Activated T-cell treated with anti-CD3 and anti-CD28 coated beads for 24 hours (primary cell): ENCODE measurements around the gene SLC22A17.
A peak's percentile ranks its signal among the peaks of the same experiment; 100 is the strongest.
"Not testable (repeated sequence)": the region's sequence is repeated elsewhere in the genome, so short reads cannot be mapped to it uniquely, and the experiment has no call there.

Experiments used
- DNase-seq: peaks from one replicate; pipeline ENCODE4 v3.0.0-alpha.2; 2020; ENCODE audit warnings: low read depth

Gene SLC22A17

GRCh38 chr14:23339506-23340268 is 13.0 kb downstream of the SLC22A17 start:
- no peak for DNase-seq

GRCh38 chr14:23335623-23336022 is 17.1 kb downstream of the SLC22A17 start:
- DNase-seq: no peak

DNA sequence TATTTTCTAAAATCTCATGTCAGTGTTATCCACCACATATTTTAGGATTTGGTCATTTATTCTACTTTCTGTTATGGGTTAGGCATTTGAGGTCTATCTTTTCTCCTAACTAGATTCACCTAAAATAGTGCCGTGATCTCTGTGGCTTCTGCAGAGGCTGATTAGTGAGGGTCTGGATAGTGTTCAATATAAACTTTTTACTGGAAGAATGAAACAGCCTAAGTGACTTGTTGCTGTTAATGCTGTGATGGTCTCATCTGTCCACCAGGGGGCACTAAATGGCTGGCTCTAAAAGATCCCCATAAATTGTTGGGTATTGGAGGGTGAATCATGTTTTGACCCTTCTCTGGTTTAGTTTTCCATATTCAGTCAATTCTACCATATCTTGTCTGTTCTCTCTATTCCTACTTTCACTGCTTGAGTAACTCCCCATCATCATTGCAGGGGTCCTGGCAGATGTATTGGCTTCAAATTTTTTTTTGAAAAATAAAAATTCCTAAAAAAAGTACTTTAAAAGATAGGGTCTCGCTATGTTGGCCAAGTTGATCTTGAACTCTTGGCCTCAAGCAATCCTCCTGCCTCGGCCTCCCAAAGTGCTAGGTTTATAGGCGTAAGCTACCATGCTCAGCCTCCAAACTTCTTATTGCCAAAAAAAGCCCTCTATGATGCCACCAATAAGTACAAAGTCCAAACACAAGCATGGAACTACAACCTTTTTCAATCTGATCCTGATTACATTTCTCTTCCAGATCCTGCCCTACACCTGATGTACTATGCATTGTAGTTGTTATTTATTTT is 24.5 kb downstream of the SLC22A17 start:
- peak; percentile 67 for DNase-seq

- no peak for DNase-seq
Measured at GRCh38 chr14:23326491-23327332, 26.0 kb downstream of the SLC22A17 start.

DNA sequence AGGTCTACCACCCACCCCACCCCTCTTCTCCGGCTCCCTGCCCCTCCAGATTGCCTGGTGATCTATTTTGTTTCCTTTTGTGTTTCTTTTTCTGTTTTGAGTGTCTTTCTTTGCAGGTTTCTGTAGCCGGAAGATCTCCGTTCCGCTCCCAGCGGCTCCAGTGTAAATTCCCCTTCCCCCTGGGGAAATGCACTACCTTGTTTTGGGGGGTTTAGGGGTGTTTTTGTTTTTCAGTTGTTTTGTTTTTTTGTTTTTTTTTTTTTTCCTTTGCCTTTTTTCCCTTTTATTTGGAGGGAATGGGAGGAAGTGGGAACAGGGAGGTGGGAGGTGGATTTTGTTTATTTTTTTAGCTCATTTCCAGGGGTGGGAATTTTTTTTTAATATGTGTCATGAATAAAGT is 26.9 kb downstream of the SLC22A17 start:
- not testable (repeated sequence) for DNase-seq

- no peak for DNase-seq
Measured at GRCh38 chr14:23324993-23325392, 27.7 kb downstream of the SLC22A17 start.

DNA sequence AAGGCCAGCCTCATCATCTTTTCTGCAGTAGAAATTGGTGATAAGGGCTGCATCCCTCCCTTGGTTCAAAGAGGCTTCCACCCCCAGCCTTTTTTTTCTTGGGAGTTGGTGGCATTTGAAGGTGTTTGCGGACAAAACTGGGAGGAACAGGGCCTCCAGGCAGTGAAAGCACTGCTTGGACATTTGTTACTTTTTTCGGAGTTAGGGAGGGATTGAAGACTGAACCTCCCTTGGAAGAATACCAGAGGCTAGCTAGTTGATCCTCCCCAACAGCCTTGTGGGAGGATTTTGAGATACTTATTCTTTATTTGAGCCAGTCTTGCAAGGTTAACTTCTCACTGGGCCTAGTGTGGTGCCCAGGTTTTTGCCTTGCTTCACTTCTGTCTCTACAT is 28.2 kb downstream of the SLC22A17 start:
- no peak for DNase-seq

DNA sequence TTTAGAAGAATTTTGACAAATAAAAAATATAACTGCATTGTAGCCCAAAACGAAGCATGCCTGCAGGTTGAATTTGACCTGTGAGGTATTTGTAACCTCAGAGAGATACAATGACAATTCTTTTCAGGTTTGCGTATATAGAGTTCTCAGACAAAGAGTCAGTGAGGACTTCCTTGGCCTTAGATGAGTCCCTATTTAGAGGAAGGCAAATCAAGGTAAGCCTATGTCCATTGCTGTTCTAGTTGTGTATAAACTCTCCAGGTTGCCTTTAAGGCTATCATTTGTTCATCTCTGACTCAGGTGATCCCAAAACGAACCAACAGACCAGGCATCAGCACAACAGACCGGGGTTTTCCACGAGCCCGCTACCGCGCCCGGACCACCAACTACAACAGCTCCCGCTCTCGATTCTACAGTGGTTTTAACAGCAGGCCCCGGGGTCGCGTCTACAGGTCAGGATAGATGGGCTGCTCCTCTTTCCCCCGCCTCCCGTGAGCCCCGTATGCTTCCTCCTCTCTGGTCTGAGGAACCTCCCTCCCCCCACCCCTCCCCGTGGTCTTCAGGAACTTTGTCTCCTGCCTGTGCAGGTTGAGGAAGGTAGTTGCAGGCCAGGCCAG is 28.7 kb downstream of the SLC22A17 start:
- DNase-seq: no peak

GRCh38 chr14:23322568-23323517 is 29.8 kb downstream of the SLC22A17 start:
- no peak for DNase-seq

DNA sequence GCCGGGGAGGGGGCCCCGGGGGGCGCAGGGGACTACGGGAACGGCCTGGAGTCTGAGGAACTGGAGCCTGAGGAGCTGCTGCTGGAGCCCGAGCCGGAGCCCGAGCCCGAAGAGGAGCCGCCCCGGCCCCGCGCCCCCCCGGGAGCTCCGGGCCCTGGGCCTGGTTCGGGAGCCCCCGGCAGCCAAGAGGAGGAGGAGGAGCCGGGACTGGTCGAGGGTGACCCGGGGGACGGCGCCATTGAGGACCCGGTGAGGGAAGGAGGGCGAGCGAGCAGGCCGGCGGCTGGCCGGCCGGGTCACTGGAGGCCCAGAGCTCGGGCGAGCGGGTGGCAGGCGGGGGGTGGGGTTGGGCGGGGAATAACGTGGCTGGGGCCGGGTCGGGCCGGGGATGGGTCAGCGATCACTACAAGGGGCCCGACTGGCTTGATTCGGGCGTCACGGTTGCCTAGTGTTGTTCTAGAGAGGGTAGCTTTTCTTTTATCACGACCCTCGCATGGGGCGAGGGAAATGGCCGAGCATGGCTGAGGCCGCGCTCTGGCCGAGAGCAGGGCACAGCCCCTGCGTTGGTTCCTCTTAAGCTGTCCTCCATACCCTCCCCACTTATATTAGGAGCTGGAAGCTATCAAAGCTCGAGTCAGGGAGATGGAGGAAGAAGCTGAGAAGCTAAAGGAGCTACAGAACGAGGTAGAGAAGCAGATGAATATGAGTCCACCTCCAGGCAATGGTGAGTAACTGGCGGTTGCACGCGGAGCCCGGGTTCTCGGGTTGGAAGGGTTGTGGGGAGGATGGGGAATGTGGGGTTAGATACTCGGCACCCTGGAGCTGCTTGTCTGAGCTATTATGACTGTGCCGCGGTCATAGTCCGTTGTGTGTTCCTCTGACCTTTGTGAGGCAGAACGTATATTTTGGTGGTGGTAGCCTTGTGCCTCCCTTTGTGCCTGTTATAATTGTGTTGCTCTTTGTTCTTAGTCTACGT is 30.8 kb downstream of the SLC22A17 start:
- DNase-seq: peak; percentile 45

DNA sequence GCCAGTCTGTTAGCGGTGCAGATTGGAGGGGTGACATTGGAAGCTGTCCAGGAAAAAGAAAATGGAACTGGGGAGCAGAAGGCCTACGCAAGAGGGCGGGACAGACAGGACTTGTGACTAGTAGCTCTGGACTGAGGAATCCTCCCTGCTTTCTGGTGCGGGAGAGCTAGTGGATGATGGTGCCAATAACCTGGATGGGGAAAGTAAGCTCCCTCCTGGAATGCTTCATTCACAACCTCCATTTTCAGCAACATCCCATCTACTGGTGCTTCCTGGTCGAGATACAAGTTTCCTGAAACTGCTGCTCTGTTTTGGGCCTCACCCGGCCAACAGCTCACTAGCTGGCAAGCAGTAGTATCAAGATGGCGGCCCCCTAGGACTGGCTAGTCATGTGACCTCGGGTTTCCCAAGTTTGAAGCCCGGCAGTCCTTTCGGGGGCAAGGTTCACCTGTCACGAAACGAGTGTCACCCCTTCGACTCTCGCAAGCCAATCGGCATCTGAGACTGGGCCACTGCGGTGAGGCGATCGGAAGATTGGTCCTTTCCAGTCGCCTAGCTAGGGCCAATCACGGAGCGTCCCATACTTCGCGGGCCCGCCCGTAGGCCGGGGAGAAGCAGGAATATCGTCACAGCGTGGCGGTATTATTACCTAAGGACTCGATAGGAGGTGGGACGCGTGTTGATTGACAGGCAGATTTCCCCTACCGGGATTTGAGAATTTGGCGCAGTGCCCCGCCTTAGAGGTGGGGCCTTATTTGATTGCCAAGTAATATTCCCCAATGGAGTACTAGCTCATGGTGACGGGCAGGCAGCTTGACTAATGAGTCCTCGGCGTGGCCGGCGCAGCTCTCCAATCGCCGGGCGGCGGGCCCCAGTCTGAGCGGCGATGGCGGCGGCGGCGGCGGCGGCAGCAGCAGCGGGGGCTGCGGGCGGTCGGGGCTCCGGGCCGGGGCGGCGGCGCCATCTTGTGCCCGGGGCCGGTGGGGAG is 31.8 kb downstream of the SLC22A17 start, which contains the start of gene PABPN1:
TSS of gene PABPN1 (plus strand) at position 874 of the 988 bp plus-strand sequence. CDS start at position 887, 13 bp downstream.
- peak; percentile 96 for DNase-seq

- no peak for DNase-seq
Measured at GRCh38 chr14:23319746-23320583, 32.7 kb downstream of the SLC22A17 start.

DNA sequence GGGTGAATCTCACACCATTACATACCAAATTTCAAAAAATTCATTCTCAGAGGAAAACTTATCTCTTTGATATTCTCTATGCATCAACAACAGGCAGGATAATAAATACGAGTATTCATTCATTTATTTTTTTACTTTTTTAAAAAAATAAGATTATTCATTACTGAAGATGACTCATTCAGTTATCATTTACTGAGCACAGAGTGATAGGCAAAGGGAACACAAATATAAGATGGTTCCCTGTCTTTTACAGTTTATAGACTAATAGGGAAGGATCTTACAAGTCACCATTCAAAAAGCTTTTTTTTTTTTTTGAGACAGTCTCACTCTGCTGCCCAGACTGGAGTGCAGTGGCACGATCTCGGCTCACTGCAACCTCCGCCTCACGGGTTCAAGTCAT is 36.4 kb downstream of the SLC22A17 start:
- no peak for DNase-seq

DNA sequence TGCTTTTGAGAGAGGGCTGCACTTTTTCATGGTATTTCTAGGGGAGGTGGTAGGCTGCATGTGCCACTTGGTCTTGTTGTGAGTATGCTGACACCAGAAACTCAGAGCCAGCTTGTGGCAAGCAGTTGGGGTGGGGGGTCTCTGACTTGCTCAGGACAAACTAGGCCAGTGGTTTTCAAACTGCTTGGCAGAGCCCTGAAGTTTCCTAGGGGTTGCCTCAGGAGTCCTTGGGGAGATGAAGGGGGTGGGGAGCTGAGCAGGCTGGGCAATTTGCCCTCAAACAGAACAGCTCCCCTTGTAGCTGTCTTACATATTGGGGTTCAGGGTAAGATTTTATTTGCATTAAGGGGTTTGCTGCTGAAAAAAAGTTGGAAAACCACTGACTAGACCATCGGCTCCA is 42.1 kb downstream of the SLC22A17 start:
- no peak for DNase-seq

- DNase-seq: no peak
Measured at GRCh38 chr14:23308721-23309445, 43.8 kb downstream of the SLC22A17 start.
